ENCODE measurements around the gene JARID2. TPM values are rescaled to one million over a fixed set of nuclear protein-coding genes. Genes with fewer than 3 reads are reported as not detected.

The JARID2 gene
- total RNA-seq, 6 experiments from 2014 or later: 2.5 to 3.9 (median 3.0) TPM

DNA sequence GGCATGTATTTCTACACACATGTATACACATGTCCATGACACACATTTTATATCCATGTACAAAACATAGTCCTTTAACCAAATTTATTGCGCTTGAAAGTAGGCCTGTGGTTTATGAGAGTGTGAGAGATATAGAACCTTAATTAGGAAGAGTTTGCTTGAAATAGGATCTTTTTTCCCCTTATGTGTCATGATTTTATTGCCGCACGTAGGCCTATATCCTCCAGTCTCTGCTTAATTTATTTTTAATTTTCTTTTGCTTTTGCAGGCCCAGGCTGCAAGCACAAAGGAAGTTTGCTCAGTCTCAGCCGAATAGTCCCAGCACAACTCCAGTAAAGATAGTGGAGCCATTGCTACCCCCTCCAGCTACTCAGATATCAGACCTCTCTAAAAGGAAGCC is 205.9 kb downstream of the JARID2 start:
- Histone ChIP-seq H3K36me3 (no peaks in the 10 kb centered on the region), H3K9me3 (no peaks in the 10 kb centered on the region), H3K4me1 (no peaks in the 10 kb centered on the region), H3K27me3 (no peaks in the 10 kb centered on the region), H3K4me3 (no peak overlapping the region), H3K27ac (no peak overlapping the region)
- DNase-seq (no peak), ATAC-seq (no peak)
- TF ChIP-seq, protein P1, sequence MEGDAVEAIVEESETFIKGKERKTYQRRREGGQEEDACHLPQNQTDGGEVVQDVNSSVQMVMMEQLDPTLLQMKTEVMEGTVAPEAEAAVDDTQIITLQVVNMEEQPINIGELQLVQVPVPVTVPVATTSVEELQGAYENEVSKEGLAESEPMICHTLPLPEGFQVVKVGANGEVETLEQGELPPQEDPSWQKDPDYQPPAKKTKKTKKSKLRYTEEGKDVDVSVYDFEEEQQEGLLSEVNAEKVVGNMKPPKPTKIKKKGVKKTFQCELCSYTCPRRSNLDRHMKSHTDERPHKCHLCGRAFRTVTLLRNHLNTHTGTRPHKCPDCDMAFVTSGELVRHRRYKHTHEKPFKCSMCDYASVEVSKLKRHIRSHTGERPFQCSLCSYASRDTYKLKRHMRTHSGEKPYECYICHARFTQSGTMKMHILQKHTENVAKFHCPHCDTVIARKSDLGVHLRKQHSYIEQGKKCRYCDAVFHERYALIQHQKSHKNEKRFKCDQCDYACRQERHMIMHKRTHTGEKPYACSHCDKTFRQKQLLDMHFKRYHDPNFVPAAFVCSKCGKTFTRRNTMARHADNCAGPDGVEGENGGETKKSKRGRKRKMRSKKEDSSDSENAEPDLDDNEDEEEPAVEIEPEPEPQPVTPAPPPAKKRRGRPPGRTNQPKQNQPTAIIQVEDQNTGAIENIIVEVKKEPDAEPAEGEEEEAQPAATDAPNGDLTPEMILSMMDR (IDR thresholded peaks at IDR 0.05): no peak
- no peak for TF ChIP-seq POLR2A (IDR thresholded peaks at IDR 0.05)
- WGBS (ENCODE audit: insufficient coverage, low coverage, low lambda C conversion rate, missing lambda C conversion rate): 79% methylated on average over 4 of the region's 4 CpGs
- intact Hi-C loops (cut with DNase I): no loop called here

DNA sequence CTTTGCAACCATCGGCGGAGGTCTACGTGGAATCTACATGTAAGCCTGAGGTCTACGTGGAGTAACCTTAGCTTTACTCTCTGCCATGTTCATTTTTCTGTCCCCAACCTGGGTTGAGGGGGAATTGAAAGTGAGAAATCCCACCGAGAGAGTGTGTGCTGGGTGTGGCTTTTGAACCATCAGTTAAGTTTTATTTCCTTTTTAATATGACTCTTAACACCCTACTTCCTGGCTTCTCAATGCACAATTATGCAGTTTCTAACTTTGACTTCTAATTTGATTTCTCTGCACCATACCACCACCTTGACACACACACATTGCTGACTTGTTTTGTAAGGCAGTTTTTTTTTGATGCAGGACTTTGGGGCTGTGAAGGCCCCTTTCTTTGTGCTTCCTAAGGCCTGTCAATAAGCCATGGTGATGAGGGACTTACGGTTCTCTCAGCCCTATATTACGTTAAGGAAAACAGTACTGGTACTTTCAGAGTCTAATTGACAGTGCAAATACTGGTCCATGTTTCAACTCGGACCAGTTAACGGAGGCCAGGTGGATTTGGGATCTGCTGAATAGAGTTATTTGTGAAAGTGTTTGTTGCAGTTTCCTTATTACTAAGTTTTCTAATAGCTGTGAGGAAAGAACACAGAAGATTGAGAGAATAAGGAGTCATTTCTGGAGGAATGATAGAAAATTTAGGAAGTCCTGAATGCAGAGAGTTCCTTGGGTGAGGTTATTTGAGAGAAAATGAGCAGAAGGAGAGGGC is 206.5 kb downstream of the JARID2 start:
- Histone ChIP-seq H3K9me3 (no peaks in the 10 kb centered on the region), H3K4me3 (no peak overlapping the region), H3K27ac (no peak overlapping the region), H3K4me1 (no peaks in the 10 kb centered on the region), H3K27me3 (no peaks in the 10 kb centered on the region), H3K36me3 (no peaks in the 10 kb centered on the region)
- ATAC-seq: no peak
- DNase-seq: no peak
- TF ChIP-seq, protein P1 (IDR thresholded peaks at IDR 0.05): no peak
- TF ChIP-seq POLR2A (IDR thresholded peaks at IDR 0.05): no peak
- intact Hi-C loops (cut with DNase I): no loop called here
- 85% methylated on average over 9 of the region's 9 CpGs for WGBS (ENCODE audit: insufficient coverage, low coverage, low lambda C conversion rate, missing lambda C conversion rate)

DNA sequence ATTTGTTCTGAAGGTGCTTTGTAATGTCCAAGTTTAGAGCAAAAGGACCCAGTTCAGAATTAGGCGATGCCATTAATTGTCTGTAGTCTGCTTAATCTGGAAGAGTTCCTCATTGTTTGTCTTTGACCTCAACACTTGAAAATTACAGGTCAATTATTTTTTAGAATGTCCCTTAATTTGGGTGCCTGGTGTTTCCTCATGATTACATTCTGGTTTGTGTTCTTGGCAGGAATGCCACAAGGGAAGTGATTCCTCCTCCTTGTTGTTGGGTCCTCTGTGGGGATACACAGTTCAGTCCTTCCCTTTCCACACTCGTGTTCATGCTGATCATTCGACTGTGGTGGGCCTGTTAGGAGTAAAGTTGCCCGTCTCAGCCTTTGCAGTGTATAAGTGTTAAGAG is 207.3 kb downstream of the JARID2 start:
- no peaks in the 10 kb centered on the region for H3K27me3 ChIP-seq
- H3K27ac ChIP-seq: no peak overlapping the region
- H3K36me3 ChIP-seq: no peaks in the 10 kb centered on the region
- H3K4me3 ChIP-seq: no peak overlapping the region
- TF ChIP-seq, protein P1 (IDR thresholded peaks at IDR 0.05): no peak
- no peak for TF ChIP-seq POLR2A (IDR thresholded peaks at IDR 0.05)
- no peaks in the 10 kb centered on the region for H3K9me3 ChIP-seq
- no peaks in the 10 kb centered on the region for H3K4me1 ChIP-seq
- 69% methylated on average over 4 of the region's 4 CpGs for WGBS (ENCODE audit: insufficient coverage, low coverage, low lambda C conversion rate, missing lambda C conversion rate)
- intact Hi-C loops (cut with DNase I): no loop called here
- ATAC-seq (peak in 3 of 4 donors; percentile 23 to 61 (median 43)), DNase-seq (no peak)

DNA sequence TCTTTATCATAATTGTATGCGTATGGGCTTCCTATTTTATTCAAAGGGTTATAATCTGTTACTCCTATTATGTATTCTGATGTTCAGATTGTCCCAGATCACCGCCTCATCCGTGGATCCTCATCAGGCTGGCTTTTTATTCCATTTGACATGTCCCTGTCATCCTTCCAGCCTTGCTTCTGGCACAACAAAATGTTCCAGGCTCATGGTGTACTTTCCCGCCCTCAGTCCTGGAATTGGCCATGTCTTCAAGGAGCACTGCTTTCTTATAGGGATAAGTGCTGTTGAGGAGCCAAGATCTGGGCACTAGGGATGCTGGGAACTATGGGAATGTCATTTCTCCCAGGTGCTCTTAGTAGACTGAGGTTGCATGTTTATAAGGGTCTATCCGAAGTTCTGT is 207.8 kb downstream of the JARID2 start:
- 68% methylated on average over 5 of the region's 5 CpGs for WGBS (ENCODE audit: insufficient coverage, low coverage, low lambda C conversion rate, missing lambda C conversion rate)
- TF ChIP-seq, protein P1 (IDR thresholded peaks at IDR 0.05): no peak
- no peak for TF ChIP-seq POLR2A (IDR thresholded peaks at IDR 0.05)
- no peaks in the 10 kb centered on the region for H3K4me1 ChIP-seq
- H3K4me3 ChIP-seq: no peak overlapping the region
- H3K27me3 ChIP-seq: no peaks in the 10 kb centered on the region
- DNase-seq (no peak), ATAC-seq (peak in 1 of 4 donors; percentile 19)
- intact Hi-C loops (cut with DNase I): no loop called here
- no peaks in the 10 kb centered on the region for H3K36me3 ChIP-seq
- no peaks in the 10 kb centered on the region for H3K9me3 ChIP-seq
- no peak overlapping the region for H3K27ac ChIP-seq
